HG03066 (cell line): ENCODE measurements around the gene MRPS22.

Experiments
- ATAC-seq: cut with Tn5 transposase; IDR thresholded peaks from one replicate; pipeline ENCODE4 v1.9.1; 2021; ENCODE audit warnings: low read depth; ENCODE audit not compliant: unreplicated experiment

Gene MRPS22

DNA sequence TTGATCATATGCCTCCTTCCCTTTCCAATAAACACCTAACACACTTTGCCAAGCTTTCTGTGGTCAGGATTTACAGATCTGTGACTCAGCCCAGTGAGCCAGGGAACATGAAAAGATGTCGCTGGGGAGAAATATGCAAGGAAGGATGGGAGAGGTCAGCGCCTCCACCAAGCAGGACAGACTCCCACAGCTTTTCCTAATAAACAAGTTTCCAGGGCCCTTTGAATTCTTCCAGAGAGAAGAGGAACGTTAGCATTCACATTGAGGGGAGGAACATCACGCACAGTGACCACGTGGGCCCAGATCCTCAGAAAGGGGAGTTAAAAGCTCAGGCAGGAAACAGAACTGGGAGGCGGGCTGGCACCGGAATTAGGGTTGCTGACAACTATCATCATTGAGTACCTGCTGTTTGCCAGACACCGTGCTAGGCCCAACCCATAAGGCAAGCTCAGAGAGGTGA is 33.3 kb upstream of the MRPS22 start:
- ATAC-seq = no peak

DNA sequence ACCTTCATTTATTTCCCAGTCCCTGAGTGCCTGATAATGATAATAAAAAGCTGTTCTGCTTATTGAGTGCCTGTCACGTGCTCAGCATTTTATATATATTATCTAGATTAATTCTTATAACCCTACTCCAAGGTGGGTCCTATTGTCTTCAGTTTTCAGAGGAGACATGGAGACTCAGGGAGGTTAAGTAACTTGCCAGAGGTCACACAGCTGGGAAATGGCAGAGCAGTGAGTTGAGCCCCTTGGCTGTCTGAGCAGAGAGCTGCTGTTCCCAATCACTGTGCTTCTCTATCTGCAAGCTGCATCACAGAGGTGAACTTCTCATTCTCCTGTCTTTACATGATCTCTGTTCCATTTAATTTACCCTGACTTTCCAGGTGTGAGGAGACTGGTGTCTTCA is 32.3 kb upstream of the MRPS22 start:
- no peak for ATAC-seq

DNA sequence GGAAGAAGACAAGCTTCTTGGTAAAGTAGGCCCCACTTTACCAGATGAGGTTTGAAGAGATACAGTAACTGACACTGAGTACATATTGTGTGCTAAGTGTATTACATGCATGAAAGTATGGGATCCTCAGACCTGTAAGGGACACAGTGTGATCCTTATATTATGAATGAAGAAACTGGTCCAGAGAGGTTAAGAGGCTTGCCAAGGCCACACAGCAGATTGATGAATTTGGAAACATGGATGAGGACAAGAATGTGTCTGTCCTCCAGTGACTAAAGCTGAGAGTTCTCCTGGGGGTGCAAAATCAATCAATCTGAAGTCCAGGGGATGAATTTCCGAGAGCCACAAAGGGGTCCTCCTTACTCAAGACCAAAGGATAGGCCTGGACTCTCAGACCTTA is 31.4 kb upstream of the MRPS22 start:
- no peak for ATAC-seq

DNA sequence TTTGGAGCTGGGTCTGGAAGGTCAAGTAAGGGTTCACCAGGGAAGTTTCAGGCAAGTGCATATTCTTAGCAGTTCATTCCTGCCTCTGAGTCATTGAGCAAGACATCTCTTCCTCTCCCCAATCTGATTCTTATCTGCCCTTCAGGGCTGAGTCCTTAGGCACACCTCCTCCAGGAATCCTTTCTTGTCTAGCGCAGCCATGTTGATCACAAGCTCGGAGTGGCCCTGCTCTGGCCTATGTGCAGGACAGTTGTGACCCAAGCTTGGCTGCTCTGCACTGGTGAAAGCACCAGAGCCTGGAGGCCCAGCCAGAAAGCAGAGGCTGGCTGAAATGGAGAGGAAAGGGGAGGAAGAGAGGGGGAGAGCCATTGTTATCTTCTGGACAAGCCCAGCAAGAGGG is 30.9 kb upstream of the MRPS22 start:
- ATAC-seq = no peak

GRCh38 chr3:139313921-139314320 is 29.9 kb upstream of the MRPS22 start:
- ATAC-seq = no peak

DNA sequence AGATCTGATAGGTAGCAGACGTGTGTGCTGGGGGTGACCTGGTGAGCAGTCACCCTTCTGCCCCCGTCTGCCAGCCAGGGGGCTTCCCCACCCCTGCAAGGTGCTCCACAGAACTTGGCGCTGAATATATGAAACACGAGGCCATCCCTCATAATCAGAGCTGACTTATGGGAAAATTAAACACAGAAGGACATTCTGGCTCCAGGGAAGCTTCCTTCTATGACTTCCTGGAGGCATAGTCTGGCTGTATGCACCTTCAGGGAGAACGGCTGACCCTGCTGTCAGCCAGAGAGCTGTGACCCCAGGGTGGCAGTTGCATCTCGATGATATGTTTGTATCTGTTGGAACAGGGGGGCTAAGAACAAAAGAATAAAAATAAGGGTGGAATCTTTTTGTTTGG is 26.6 kb upstream of the MRPS22 start:
- ATAC-seq = no peak

GRCh38 chr3:139317660-139318430 is 26.0 kb upstream of the MRPS22 start:
- no peak for ATAC-seq

DNA sequence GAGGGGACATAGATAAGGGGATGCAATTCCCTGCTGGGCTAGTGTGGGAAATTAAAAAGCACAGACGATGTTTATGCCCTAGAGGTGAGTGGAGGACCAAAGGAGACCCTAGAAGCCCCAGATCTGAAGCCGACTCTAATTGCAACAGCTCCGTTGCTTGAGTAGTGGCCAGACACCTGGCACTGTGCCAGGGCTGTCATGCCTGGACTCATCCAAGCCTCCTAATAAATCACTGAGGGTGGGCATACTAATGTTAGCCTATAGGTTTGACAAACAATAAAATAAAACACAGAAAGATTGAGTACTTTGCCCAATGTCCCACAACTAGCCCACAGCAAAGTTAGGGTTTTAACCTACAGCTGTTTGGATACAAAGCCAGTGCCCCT is 25.4 kb upstream of the MRPS22 start:
- ATAC-seq = no peak

DNA sequence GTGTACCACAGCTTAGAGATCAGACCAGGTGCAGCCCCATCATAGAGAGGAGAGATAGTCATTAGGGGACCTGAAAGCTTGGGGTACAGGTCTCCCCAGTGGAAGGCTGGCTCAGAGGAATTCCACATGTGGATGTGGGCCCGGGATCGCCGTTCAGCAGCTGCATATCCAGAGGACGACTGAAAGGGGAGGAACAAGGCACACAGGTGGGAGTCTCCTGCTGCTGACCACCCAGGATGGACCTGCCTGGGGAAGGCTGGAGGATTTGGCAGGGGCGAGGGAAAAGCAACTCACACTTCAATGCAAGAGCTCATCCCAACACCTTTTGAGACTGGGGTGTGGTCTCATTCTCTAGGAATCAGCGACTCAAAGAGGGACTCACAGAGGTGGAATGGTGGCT is 25.0 kb upstream of the MRPS22 start:
- no peak for ATAC-seq

DNA sequence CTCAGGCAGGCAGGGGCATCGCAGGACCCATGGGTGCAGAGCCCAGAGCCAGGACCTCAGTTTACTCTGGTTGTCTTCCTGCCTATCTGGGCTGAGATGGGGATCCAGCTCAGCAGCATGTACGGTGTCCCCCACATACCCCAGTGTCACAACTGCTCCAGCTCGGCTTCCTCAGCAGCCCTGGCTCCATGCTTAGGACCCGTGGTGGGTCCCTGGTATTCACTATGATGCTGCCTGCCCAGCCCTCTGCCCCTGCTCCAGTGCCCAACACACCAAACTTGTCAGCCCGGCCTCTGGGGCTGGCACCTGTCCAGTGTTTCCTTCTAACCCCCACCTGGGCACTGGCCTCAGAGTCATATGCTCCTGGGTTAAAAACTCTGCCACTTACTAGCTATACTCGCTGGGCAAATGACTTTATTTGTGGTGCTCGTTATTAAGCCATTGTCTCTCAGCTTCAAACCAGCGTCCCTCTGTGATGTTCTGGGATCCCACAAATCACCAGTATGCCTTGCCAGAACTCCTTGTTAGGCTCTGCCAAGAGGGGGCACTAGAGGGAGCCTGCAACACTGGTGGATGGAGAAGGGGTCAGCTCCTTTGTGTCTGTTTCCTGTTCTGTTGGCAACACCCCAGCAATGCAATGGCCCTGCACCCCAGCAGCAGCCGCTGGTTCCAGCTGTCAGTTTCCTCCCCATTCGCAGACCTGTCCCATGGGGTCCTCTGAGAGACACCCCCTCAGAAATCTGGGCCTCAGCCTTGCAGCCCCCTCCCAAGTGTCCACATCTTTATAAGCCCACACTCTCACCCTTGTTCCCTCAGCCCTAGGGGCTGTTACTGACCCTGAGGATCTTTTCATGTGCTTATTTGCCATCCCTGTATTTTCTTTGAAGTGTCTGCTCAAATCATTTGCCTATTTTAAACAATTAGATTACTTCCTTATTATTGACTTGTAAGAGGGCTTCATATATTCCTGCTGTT is 24.1 kb upstream of the MRPS22 start:
- no peak for ATAC-seq

GRCh38 chr3:139320551-139321309 is 23.1 kb upstream of the MRPS22 start:
- ATAC-seq = no peak

GRCh38 chr3:139322346-139322745 is 21.5 kb upstream of the MRPS22 start:
- ATAC-seq = no peak

GRCh38 chr3:139323146-139323545 is 20.7 kb upstream of the MRPS22 start:
- ATAC-seq = no peak

GRCh38 chr3:139324456-139324855 is 19.4 kb upstream of the MRPS22 start:
- no peak for ATAC-seq

GRCh38 chr3:139325551-139325950 is 18.3 kb upstream of the MRPS22 start:
- no peak for ATAC-seq

DNA sequence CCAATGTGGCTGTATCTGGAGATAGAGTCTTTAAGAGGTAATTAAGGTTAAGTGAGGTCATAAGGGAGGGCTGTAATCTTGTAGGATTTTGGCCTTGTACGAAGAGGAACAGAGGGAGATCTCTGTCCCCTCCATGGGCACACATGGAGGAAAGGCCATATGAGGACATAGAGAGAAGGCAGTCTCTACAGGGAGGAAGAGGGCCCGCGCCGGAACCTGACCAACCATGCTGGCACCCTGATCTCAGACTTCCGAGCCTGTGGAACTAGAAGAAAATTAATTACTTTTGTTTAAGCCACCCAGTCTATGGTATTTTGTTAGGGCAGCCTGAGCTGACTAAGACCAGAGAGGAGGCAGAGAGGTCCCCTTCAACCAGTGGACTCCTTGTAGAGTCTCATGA is 17.7 kb upstream of the MRPS22 start:
- no peak for ATAC-seq

DNA sequence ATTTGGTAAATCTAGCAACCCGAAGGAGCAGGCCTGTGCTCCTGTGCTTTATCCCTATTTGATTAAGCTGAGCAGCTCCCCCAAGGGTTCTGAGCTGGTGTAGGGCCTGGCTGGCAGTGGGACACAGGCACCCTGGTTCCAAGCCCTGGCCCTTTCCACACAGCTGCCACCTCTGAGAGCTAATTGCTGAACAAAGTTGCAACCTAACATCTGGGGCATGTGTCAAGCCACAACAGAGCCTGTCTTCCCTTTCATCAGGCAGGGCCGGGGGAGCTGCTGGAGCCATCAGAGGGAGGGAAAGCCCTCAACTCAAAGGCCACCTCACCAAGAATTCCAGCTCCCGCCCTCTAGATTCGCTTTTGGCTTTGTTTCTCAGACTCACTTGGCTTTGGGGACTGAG is 17.1 kb upstream of the MRPS22 start:
- no peak for ATAC-seq

GRCh38 chr3:139327231-139327630 is 16.6 kb upstream of the MRPS22 start:
- no peak for ATAC-seq

GRCh38 chr3:139327861-139328260 is 16.0 kb upstream of the MRPS22 start:
- ATAC-seq = no peak

DNA sequence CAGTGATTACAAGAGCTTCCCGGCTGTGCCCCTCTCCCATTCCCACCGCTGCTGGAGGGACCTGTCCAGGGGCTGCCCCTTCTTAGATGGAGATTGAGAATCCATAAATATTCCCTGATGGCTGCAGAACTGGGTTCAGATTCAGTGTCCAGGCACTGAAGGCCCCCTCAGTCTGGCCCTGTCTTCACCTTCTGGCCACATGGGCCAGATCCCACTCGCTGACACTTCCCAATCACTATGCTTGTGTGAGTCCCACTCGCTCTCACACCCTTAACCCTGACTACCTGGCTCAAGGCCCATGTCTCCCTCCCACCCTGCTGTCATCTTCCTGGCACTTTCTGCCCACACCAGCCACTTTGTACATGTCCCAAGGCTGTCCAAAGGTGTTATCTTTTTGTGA is 15.5 kb upstream of the MRPS22 start:
- no peak for ATAC-seq

- ATAC-seq = peak; percentile 94
These were observed 14.4 kb upstream of the MRPS22 start for GRCh38 chr3:139329364-139329850.
